K562 (cell line): ENCODE measurements around the gene KCNAB1. TPM values are rescaled to one million over a fixed set of nuclear protein-coding genes. Genes with fewer than 3 reads are reported as not detected.
"Not testable (repeated sequence)": the region's sequence is repeated elsewhere in the genome, so short reads cannot be mapped to it uniquely, and the experiment has no call there.

Source experiments
- ATAC-seq: fragments of 200-7000 bp; cut with Tn5 transposase; 3 replicates; pipeline ENCODE4 v1.9.1; 2020; ENCODE audit warnings: moderate library complexity
- BruUV-seq: library from RNA; stranded (reverse); fragments of 400-500 nt; replicated peaks from 2 replicates; lab custom pipeline; 2021; lab: Mats Ljungman, UMichigan
- CTCF ChIA-PET: fragments of 300-600 bp; formaldehyde crosslinking; extraction: SDS; loops from one replicate; lab custom pipeline; 2021; ENCODE audit warnings: low intra/inter-chr PET ratio; lab: Yijun Ruan, JAX
- POLR2A ChIA-PET: fragments of 300-600, 350-650 bp; sonication (Branson Sonifier 250); formaldehyde crosslinking; extraction: SDS; loops from one replicate; lab custom pipeline; 2021; ENCODE audit warnings: antibody characterized with exemption, inconsistent platforms; lab: Yijun Ruan, JAX
- DNase-seq, 4 experiments: peaks; one replicate each; pipeline versions ENCODE4 v3.0.0 to v3.0.0-alpha.2; 2011 to 2018; ENCODE audit warnings: low spot score in 3 of 4, mixed read lengths in 3 of 4; ENCODE audit errors: extremely low read depth in 1 of 4
- FAIRE-seq: peaks from 2 replicates; lab custom pipeline; 2011; peaks lifted over from hg19 to GRCh38; lab: Jason Lieb, UNC
- H2AFZ ChIP-seq: 2 replicates; pipeline ENCODE4 v1.6.0; 2011; ENCODE audit warnings: low read depth, low read length, control low read depth, inconsistent platforms
- H3K27ac ChIP-seq: fragments of 200-600 bp; 3 replicates; pipeline ENCODE4 v1.8.0; 2011; ENCODE audit warnings: low read depth, mild to moderate bottlenecking, control low read depth, inconsistent platforms, low read length, moderate library complexity, mixed read lengths; ENCODE audit errors: extremely low read depth
- H3K27me3 ChIP-seq, 2 experiments: fragments of 300-600 bp in 1 of 2; 2 replicates in 1 of 2; 3 replicates in 1 of 2; pipeline versions ENCODE4 v1.6.0 to v1.8.0; 2011; ENCODE audit warnings: inconsistent platforms in 2 of 2, low read length in 2 of 2, mild to moderate bottlenecking in 1 of 2, mixed read lengths in 1 of 2, moderate library complexity in 1 of 2; ENCODE audit not compliant: control insufficient read depth in 2 of 2, insufficient read depth in 2 of 2
- H3K36me3 ChIP-seq: fragments of 300-600 bp; 3 replicates; pipeline ENCODE4 v1.8.0; 2011; ENCODE audit warnings: mild to moderate bottlenecking, low read length, inconsistent platforms; ENCODE audit not compliant: control insufficient read depth, insufficient read depth
- H3K4me1 ChIP-seq, 2 experiments: fragments of 200-600 bp in 1 of 2; replicated peaks in 1 of 2; 2 replicates in 1 of 2; 3 replicates in 1 of 2; pipeline versions ENCODE4 v1.5.1 to v1.8.0; 2011; ENCODE audit warnings: inconsistent platforms in 2 of 2, low read length in 2 of 2, mild to moderate bottlenecking in 1 of 2, mixed read lengths in 1 of 2, moderate library complexity in 1 of 2; ENCODE audit not compliant: control insufficient read depth in 2 of 2, insufficient read depth in 2 of 2
- H3K4me2 ChIP-seq: 2 replicates; pipeline ENCODE4 v1.6.1; 2011; ENCODE audit warnings: low read length, control low read depth, inconsistent platforms, mixed read lengths; ENCODE audit not compliant: insufficient read depth
- H3K4me3 ChIP-seq: fragments of 200-600 bp; sonication (generic), shearing (Covaris generic); 2 replicates; pipeline ENCODE4 v1.5.1; 2016; ENCODE audit warnings: control low read depth, inconsistent platforms
- H3K79me2 ChIP-seq: fragments of 200-600 bp; 3 replicates; pipeline ENCODE4 v1.8.0; 2011; ENCODE audit warnings: low read length, inconsistent platforms; ENCODE audit not compliant: control insufficient read depth, insufficient read depth
- H3K9ac ChIP-seq, 2 experiments: 2 replicates each; pipeline versions ENCODE4 v1.6.0 to v1.6.1; 2011; ENCODE audit warnings: low read depth in 2 of 2, low read length in 2 of 2, control low read depth in 1 of 2, inconsistent platforms in 1 of 2, mild to moderate bottlenecking in 1 of 2, mixed read lengths in 1 of 2; ENCODE audit not compliant: insufficient read depth in 1 of 2
- H3K9me1 ChIP-seq: one replicate; pipeline ENCODE4 v1.6.0; 2011; ENCODE audit warnings: inconsistent platforms, mild to moderate bottlenecking, low read length, moderate library complexity; ENCODE audit not compliant: control insufficient read depth, insufficient read depth
- H3K9me3 ChIP-seq: replicated peaks from 2 replicates; pipeline ENCODE4 v1.5.1; 2011; ENCODE audit warnings: low read depth, low read length, inconsistent platforms; ENCODE audit not compliant: control insufficient read depth, insufficient read depth
- H4K20me1 ChIP-seq: replicated peaks from 2 replicates; pipeline ENCODE4 v1.6.1; 2011; ENCODE audit warnings: low read length, inconsistent platforms, mixed read lengths; ENCODE audit not compliant: control insufficient read depth, insufficient read depth
- ETS1 ChIP-seq: conservative IDR thresholded peaks from 2 replicates; pipeline ENCODE4 v1.6.1; 2011; ENCODE audit warnings: low read depth, mild to moderate bottlenecking, low read length; ENCODE audit not compliant: control insufficient read depth
- WGBS: fragments of 100-300 bp; shearing (Covaris generic); methylation state at CpG from one replicate; pipeline ENCODE4 v1.1.6; 2016; ENCODE audit warnings: low coverage, mixed read lengths; ENCODE audit not compliant: insufficient coverage; ENCODE audit errors: missing lambda C conversion rate; 5-methylcytosine and 5-hydroxymethylcytosine counted together
- in situ Hi-C: fragments of 300-500 bp; cut with MboI; formaldehyde crosslinking; loops from 4 replicates; pipeline ENCODE4 v1.15.0; 2018; ENCODE audit warnings: inconsistent platforms, mixed read lengths
- intact Hi-C: fragments of 100-400 bp; cut with micrococcal nuclease; formaldehyde crosslinking; loops from 2 replicates; pipeline ENCODE4 v1.14.2; 2022
- polyA plus RNA-seq, 8 experiments: library from polyadenylated mRNA; depleted of rRNA in 4 of 8; stranded (reverse) in 5 of 8; unstranded in 3 of 8; fragments of >200 nt; fragmentation: Nextera tagmentation in 2 of 8; fragmentation: Illumina TruSeq in 1 of 8; extraction: Ambion mirVana in 2 of 8; extraction: Trizol in 1 of 8; gene quantifications; 2 replicates each; pipeline versions ENCODE4 v1.2.1 to v1.2.3, GENCODE V29; 2011 to 2014; ENCODE audit warnings: inconsistent platforms in 1 of 8, missing spikeins in 1 of 8
- total RNA-seq, 7 experiments: library from RNA; depleted of rRNA in 6 of 7; stranded (reverse); fragments of >200 nt in 6 of 7; fragmentation: Illumina TruSeq in 2 of 7; extraction: Trizol in 2 of 7; gene quantifications; 2 replicates each; pipeline versions ENCODE4 v1.2.1 to v1.2.3, GENCODE V29; 2011 to 2021; ENCODE audit warnings: low replicate concordance in 1 of 7

KCNAB1 gene
- total and polyA plus RNA-seq, 9 of the 15 experiments (the other 6 are each of a cell fraction or from before 2014, with no cell fraction given), result 0.14 to 1.2 (median 0.51) TPM

GRCh38 chr3:156218353-156218744 is 98.0 kb downstream of the KCNAB1 start (continued):
- no peak for TF ChIP-seq ETS1

- FAIRE-seq, H3K27me3 ChIP-seq, H3K4me2 ChIP-seq, H2AFZ ChIP-seq, in situ Hi-C loops, ATAC-seq, H3K9me3 ChIP-seq, BruUV-seq, H3K27ac ChIP-seq, POLR2A ChIA-PET, H3K4me1 ChIP-seq, H3K79me2 ChIP-seq, DNase-seq, intact Hi-C loops, H3K36me3 ChIP-seq, H3K4me3 ChIP-seq, CTCF ChIA-PET, H4K20me1 ChIP-seq, H3K9me1 ChIP-seq, H3K9ac ChIP-seq: not testable (repeated sequence)
Observed at GRCh38 chr3:156222381-156222780, 102.0 kb downstream of the KCNAB1 start.

- H3K27me3 ChIP-seq, H3K9me3 ChIP-seq, H3K79me2 ChIP-seq, ATAC-seq, H3K4me3 ChIP-seq, CTCF ChIA-PET, H4K20me1 ChIP-seq, H3K27ac ChIP-seq, H3K4me2 ChIP-seq, BruUV-seq, H3K9me1 ChIP-seq, DNase-seq, H3K9ac ChIP-seq, in situ Hi-C loops, H3K36me3 ChIP-seq, H3K4me1 ChIP-seq, FAIRE-seq, intact Hi-C loops, H2AFZ ChIP-seq: not testable (repeated sequence)
- 1% methylated on average over 10 of the region's 23 CpGs for WGBS
- POLR2A ChIA-PET, result interaction anchor here (0.6 kb wide), 1 partner anchor 935 kb away, joined by 4 read pairs; no protein-coding TSS in a partner anchor
Observed at GRCh38 chr3:156224046-156224445, 103.7 kb downstream of the KCNAB1 start.
